Fibroblast of lung (primary cell): ENCODE measurements around the gene MDK. TPM values are rescaled to one million over a fixed set of nuclear protein-coding genes. Genes with fewer than 3 reads are reported as not detected.

Experiments
- DNase-seq, 2 donors: peaks; one replicate each; pipeline versions ENCODE4 v3.0.0 to v3.0.0-alpha.2; 2010; ENCODE audit warnings: low read depth in 2 of 2
- H2AFZ ChIP-seq: 2 replicates; pipeline ENCODE4 v1.5.1; 2012; ENCODE audit warnings: low read length, control low read depth, inconsistent platforms
- H3K27ac ChIP-seq: 2 replicates; pipeline ENCODE4 v1.5.1; 2011; ENCODE audit warnings: low read length, control low read depth; ENCODE audit not compliant: insufficient read depth
- H3K27me3 ChIP-seq: 2 replicates; pipeline ENCODE4 v1.5.1; 2011; ENCODE audit warnings: mild to moderate bottlenecking, low read length; ENCODE audit not compliant: control insufficient read depth, insufficient read depth
- H3K36me3 ChIP-seq: 2 replicates; pipeline ENCODE4 v1.5.1; 2011; ENCODE audit warnings: low read length; ENCODE audit not compliant: control insufficient read depth, insufficient read depth
- H3K4me1 ChIP-seq: 2 replicates; pipeline ENCODE4 v1.5.1; 2011; ENCODE audit warnings: low read length; ENCODE audit not compliant: control insufficient read depth, insufficient read depth; ENCODE audit errors: extremely low read depth
- H3K4me2 ChIP-seq: 2 replicates; pipeline ENCODE4 v1.5.1; 2011; ENCODE audit warnings: low read length, control low read depth; ENCODE audit not compliant: insufficient read depth; ENCODE audit errors: extremely low read depth
- H3K4me3 ChIP-seq, 4 experiments: fragments of 200-600 bp in 1 of 4; sonication (generic) in 1 of 4; replicated peaks in 1 of 4; 2 replicates each; pipeline ENCODE4 v1.5.1; 2011 to 2016; ENCODE audit warnings: low read length in 4 of 4, low read depth in 3 of 4, mild to moderate bottlenecking in 3 of 4, control low read depth in 2 of 4, inconsistent platforms in 1 of 4, mixed read lengths in 1 of 4; ENCODE audit not compliant: insufficient read depth in 1 of 4; ENCODE audit errors: control extremely low read depth in 1 of 4
- H3K79me2 ChIP-seq: 2 replicates; pipeline ENCODE4 v1.5.1; 2012; ENCODE audit warnings: mild to moderate bottlenecking, low read length, inconsistent platforms; ENCODE audit not compliant: control insufficient read depth, insufficient read depth
- H3K9ac ChIP-seq: 2 replicates; pipeline ENCODE4 v1.5.1; 2011; ENCODE audit warnings: mild to moderate bottlenecking, low read length, control low read depth; ENCODE audit not compliant: insufficient read depth
- H3K9me3 ChIP-seq: 2 replicates; pipeline ENCODE4 v1.5.1; 2012; ENCODE audit warnings: low read depth, low read length; ENCODE audit not compliant: control insufficient read depth, insufficient read depth
- H4K20me1 ChIP-seq: 2 replicates; pipeline ENCODE4 v1.5.1; 2011; ENCODE audit warnings: low read length; ENCODE audit not compliant: control insufficient read depth, insufficient read depth; ENCODE audit errors: extremely low read depth
- CTCF ChIP-seq, 2 donors: IDR thresholded peaks in 1 of 2; conservative IDR thresholded peaks in 1 of 2; 1 replicate in 1 of 2; 2 replicates in 1 of 2; pipeline ENCODE4 v1.5.1; 2011 to 2012; ENCODE audit warnings: low read length in 2 of 2, control low read depth in 1 of 2, inconsistent platforms in 1 of 2, low read depth in 1 of 2, mild to moderate bottlenecking in 1 of 2
- EZH2 ChIP-seq: IDR thresholded peaks from 2 replicates; pipeline ENCODE4 v1.5.1; 2012; ENCODE audit warnings: low read length, control low read depth, mild to moderate bottlenecking; ENCODE audit errors: missing control alignments
- polyA plus RNA-seq, 2 donors: library from polyadenylated mRNA; depleted of rRNA in 1 of 2; stranded (reverse) in 1 of 2; unstranded in 1 of 2; fragments of >200 nt; gene quantifications; 2 replicates each; pipeline ENCODE4 v1.2.1, GENCODE V29; 2011 to 2012; ENCODE audit warnings: missing spikeins in 1 of 2
- total RNA-seq: library from RNA; depleted of rRNA; stranded (reverse); fragments of >200 nt; gene quantifications from 2 replicates; pipeline ENCODE4 v1.2.1, GENCODE V29; 2014

MDK gene
- total and polyA plus RNA-seq, 2 donors (not counting 1 experiment from before 2014, with no cell fraction given) = 44.6 to 131 TPM

- Histone ChIP-seq H3K79me2 (no peaks in the 10 kb centered on the region), H4K20me1 (no peaks in the 10 kb centered on the region), H2AFZ (no peak overlapping the region), H3K4me2 (no peak overlapping the region), H3K4me3 (no peak overlapping the region), H3K36me3 (peaks cover 8% of the 10 kb centered on the region), H3K4me1 (no peaks in the 10 kb centered on the region), H3K27ac (no peak overlapping the region), H3K27me3 (no peaks in the 10 kb centered on the region), H3K9me3 (no peaks in the 10 kb centered on the region), H3K9ac (no peak overlapping the region)
- TF ChIP-seq EZH2 (no peak), CTCF (conservative IDR thresholded peaks at IDR 0.05 in 1 of 2, IDR thresholded peaks at IDR 0.05 in 1 of 2; ENCODE audit: low read depth in 1 of 2, low read length in 2 of 2) (no peak)
- DNase-seq = no peak
These were observed 39.9 kb downstream of the MDK start for GRCh38 chr11:46421257-46421880.

GRCh38 chr11:46422588-46422987 is 41.1 kb downstream of the MDK start:
- DNase-seq = peak in 1 of 2 donors; percentile 17
- Histone ChIP-seq H3K4me1 (no peaks in the 10 kb centered on the region), H3K27ac (no peak overlapping the region), H3K79me2 (no peaks in the 10 kb centered on the region), H3K9ac (no peak overlapping the region), H2AFZ (no peak overlapping the region), H4K20me1 (no peaks in the 10 kb centered on the region), H3K4me3 (no peak overlapping the region), H3K36me3 (peaks cover 6% of the 10 kb centered on the region), H3K9me3 (no peaks in the 10 kb centered on the region), H3K27me3 (no peaks in the 10 kb centered on the region), H3K4me2 (no peak overlapping the region)
- no peak for TF ChIP-seq CTCF (conservative IDR thresholded peaks at IDR 0.05 in 1 of 2, IDR thresholded peaks at IDR 0.05 in 1 of 2; ENCODE audit: low read depth in 1 of 2, low read length in 2 of 2)
- no peak for TF ChIP-seq EZH2

- no peak overlapping the region for H3K4me3 ChIP-seq
These were observed 44.9 kb downstream of the MDK start for GRCh38 chr11:46426233-46426991.

More at GRCh38 chr11:46426233-46426991, 44.9 kb downstream of the MDK start:
- Histone ChIP-seq H3K4me2 (no peak overlapping the region), H2AFZ (no peak overlapping the region), H3K27me3 (no peaks in the 10 kb centered on the region), H3K9me3 (no peaks in the 10 kb centered on the region), H3K79me2 (no peaks in the 10 kb centered on the region), H3K9ac (no peak overlapping the region), H4K20me1 (no peaks in the 10 kb centered on the region), H3K36me3 (peaks cover under 1% of the 10 kb centered on the region), H3K27ac (no peak overlapping the region), H3K4me1 (no peaks in the 10 kb centered on the region)
- no peak for TF ChIP-seq CTCF (conservative IDR thresholded peaks at IDR 0.05 in 1 of 2, IDR thresholded peaks at IDR 0.05 in 1 of 2; ENCODE audit: low read depth in 1 of 2, low read length in 2 of 2)
- TF ChIP-seq EZH2 = no peak
- DNase-seq = no peak
